K562 (cell line): Measurements from ENCODE around the gene PRTFDC1. TPM values are rescaled to one million over a fixed set of nuclear protein-coding genes. Genes with fewer than 3 reads are reported as not detected.

Source experiments
- ARID3B ChIP-seq: fragments of 250-450 bp; sonication (Bioruptor Pico); IDR thresholded peaks from 2 replicates; pipeline ENCODE4 v1.4.0; 2020; ENCODE audit warnings: borderline replicate concordance
- ASH1L ChIP-seq: fragments of 450-650 bp; IDR thresholded peaks from 2 replicates; pipeline ENCODE4 v1.6.1; 2018; ENCODE audit warnings: borderline replicate concordance, mild to moderate bottlenecking, low read depth; ENCODE audit not compliant: partially characterized antibody
- ATF6 ChIP-seq: sonication (generic); formaldehyde crosslinking; IDR thresholded peaks from 2 replicates; pipeline ENCODE4 v1.4.0; 2020; ENCODE audit warnings: mild to moderate bottlenecking, missing genetic modification reagents
- BRD9 ChIP-seq: fragments of 450-650 bp; IDR thresholded peaks from 2 replicates; pipeline ENCODE4 v1.6.1; 2018; ENCODE audit warnings: low read depth; ENCODE audit not compliant: partially characterized antibody
- GABPA ChIP-seq: fragments of 200-800 bp; sonication (Bioruptor generic); conservative IDR thresholded peaks from 2 replicates; pipeline ENCODE4 v1.6.1; 2016; ENCODE audit warnings: low read depth, missing genetic modification characterization, missing compliant biosample characterization
- HES1 ChIP-seq: fragments of 450-650 bp; IDR thresholded peaks from 2 replicates; pipeline ENCODE4 v1.6.1; 2016; ENCODE audit warnings: low read depth, mild to moderate bottlenecking, moderate library complexity
- HLTF ChIP-seq: fragments of 450-650 bp; IDR thresholded peaks from 2 replicates; pipeline ENCODE4 v1.6.1; 2016
- KAT8 ChIP-seq: fragments of 450-650 bp; IDR thresholded peaks from 2 replicates; pipeline ENCODE4 v1.6.1; 2016; ENCODE audit warnings: low read depth, mild to moderate bottlenecking
- LARP7 ChIP-seq: fragments of 450-650 bp; IDR thresholded peaks from 2 replicates; pipeline ENCODE4 v1.6.1; 2016
- NELFE ChIP-seq: IDR thresholded peaks from 2 replicates; pipeline ENCODE4 v1.6.1; 2011; ENCODE audit warnings: mild to moderate bottlenecking; ENCODE audit not compliant: insufficient read depth, insufficient read length
- PHF21A ChIP-seq: fragments of 450-650 bp; IDR thresholded peaks from 2 replicates; pipeline ENCODE4 v1.6.1; 2017; ENCODE audit warnings: low read depth, borderline replicate concordance
- TAL1 ChIP-seq: fragments of 450-650 bp; IDR thresholded peaks from 2 replicates; pipeline ENCODE4 v1.6.1; 2016; ENCODE audit warnings: mild to moderate bottlenecking
- ZNF133 ChIP-seq: fragments of 250-450 bp; sonication (Bioruptor Pico); IDR thresholded peaks from 2 replicates; pipeline ENCODE4 v1.4.0; 2020; ENCODE audit warnings: mild to moderate bottlenecking
- ZNF24 ChIP-seq: fragments of 450-650 bp; IDR thresholded peaks from 2 replicates; pipeline ENCODE4 v1.6.1; 2016
- ZNF316 ChIP-seq: fragments of 450-650 bp; IDR thresholded peaks from 2 replicates; pipeline ENCODE4 v1.6.1; 2016
- polyA plus RNA-seq, 8 experiments: library from polyadenylated mRNA; depleted of rRNA in 4 of 8; stranded (reverse) in 5 of 8; unstranded in 3 of 8; fragments of >200 nt; fragmentation: Nextera tagmentation in 2 of 8; fragmentation: Illumina TruSeq in 1 of 8; extraction: Ambion mirVana in 2 of 8; extraction: Trizol in 1 of 8; gene quantifications; 2 replicates each; pipeline versions ENCODE4 v1.2.1 to v1.2.3, GENCODE V29; 2011 to 2014; ENCODE audit warnings: inconsistent platforms in 1 of 8, missing spikeins in 1 of 8
- total RNA-seq, 7 experiments: library from RNA; depleted of rRNA in 6 of 7; stranded (reverse); fragments of >200 nt in 6 of 7; fragmentation: Illumina TruSeq in 2 of 7; extraction: Trizol in 2 of 7; gene quantifications; 2 replicates each; pipeline versions ENCODE4 v1.2.1 to v1.2.3, GENCODE V29; 2011 to 2021; ENCODE audit warnings: low replicate concordance in 1 of 7
- TF ChIP-seq, protein P1 (sequence below), 2 experiments: fragments of 200-800 bp in 1 of 2; sonication (Bioruptor generic) in 1 of 2; sonication (generic) in 1 of 2; formaldehyde crosslinking in 1 of 2; IDR thresholded peaks in 1 of 2; conservative IDR thresholded peaks in 1 of 2; 2 replicates each; pipeline versions ENCODE4 v1.5.0 to v1.6.1; 2016 to 2020; ENCODE audit warnings: missing compliant biosample characterization in 1 of 2, missing genetic modification characterization in 1 of 2, missing genetic modification reagents in 1 of 2
- TF ChIP-seq, protein P2 (sequence below): fragments of 250-450 bp; sonication (Bioruptor Pico); IDR thresholded peaks from 2 replicates; pipeline ENCODE4 v1.8.0; 2022; ENCODE audit warnings: inconsistent platforms
- TF ChIP-seq, protein P3 (sequence below): IDR thresholded peaks from 2 replicates; pipeline ENCODE4 v1.6.1; 2014; ENCODE audit warnings: antibody characterized with exemption

PRTFDC1 gene
- total and polyA plus RNA-seq, 9 of the 15 experiments (the other 6 are each of a cell fraction or from before 2014, with no cell fraction given): 7.0 to 27.6 (median 10.0) TPM

- TF ChIP-seq GABPA (tag) (peak; percentile 50; the same call in 1 of the 2 replicates), TAL1 (peak; percentile 42; the same call in 1 of the 2 replicates), HLTF (0 out of 2 replicates have a peak, but pooled peaks have one; percentile 46), NELFE (no peak), ASH1L (no peak), LARP7 (no peak), BRD9 (peak; percentile 28), PHF21A (no peak), KAT8 (no peak), HES1 (0 out of 2 replicates have a peak, but pooled peaks have one; percentile 33), ATF6 (no peak), ZNF316 (peak; percentile 100), ZNF24 (no peak), ARID3B (no peak), ZNF133 (CRISPR knock-in tag) (no peak)
- TF ChIP-seq, protein P1, sequence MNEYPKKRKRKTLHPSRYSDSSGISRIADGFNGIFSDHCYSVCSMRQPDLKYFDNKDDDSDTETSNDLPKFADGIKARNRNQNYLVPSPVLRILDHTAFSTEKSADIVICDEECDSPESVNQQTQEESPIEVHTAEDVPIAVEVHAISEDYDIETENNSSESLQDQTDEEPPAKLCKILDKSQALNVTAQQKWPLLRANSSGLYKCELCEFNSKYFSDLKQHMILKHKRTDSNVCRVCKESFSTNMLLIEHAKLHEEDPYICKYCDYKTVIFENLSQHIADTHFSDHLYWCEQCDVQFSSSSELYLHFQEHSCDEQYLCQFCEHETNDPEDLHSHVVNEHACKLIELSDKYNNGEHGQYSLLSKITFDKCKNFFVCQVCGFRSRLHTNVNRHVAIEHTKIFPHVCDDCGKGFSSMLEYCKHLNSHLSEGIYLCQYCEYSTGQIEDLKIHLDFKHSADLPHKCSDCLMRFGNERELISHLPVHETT (CRISPR knock-in tag; conservative IDR thresholded peaks at IDR 0.05 in 1 of 2, IDR thresholded peaks at IDR 0.05 in 1 of 2): peak in 1 of 2 experiments; percentile 93; a peak in 2 of 4 replicates
- TF ChIP-seq, protein P2, sequence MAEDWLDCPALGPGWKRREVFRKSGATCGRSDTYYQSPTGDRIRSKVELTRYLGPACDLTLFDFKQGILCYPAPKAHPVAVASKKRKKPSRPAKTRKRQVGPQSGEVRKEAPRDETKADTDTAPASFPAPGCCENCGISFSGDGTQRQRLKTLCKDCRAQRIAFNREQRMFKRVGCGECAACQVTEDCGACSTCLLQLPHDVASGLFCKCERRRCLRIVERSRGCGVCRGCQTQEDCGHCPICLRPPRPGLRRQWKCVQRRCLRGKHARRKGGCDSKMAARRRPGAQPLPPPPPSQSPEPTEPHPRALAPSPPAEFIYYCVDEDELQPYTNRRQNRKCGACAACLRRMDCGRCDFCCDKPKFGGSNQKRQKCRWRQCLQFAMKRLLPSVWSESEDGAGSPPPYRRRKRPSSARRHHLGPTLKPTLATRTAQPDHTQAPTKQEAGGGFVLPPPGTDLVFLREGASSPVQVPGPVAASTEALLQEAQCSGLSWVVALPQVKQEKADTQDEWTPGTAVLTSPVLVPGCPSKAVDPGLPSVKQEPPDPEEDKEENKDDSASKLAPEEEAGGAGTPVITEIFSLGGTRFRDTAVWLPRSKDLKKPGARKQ: no peak
- TF ChIP-seq, protein P3, sequence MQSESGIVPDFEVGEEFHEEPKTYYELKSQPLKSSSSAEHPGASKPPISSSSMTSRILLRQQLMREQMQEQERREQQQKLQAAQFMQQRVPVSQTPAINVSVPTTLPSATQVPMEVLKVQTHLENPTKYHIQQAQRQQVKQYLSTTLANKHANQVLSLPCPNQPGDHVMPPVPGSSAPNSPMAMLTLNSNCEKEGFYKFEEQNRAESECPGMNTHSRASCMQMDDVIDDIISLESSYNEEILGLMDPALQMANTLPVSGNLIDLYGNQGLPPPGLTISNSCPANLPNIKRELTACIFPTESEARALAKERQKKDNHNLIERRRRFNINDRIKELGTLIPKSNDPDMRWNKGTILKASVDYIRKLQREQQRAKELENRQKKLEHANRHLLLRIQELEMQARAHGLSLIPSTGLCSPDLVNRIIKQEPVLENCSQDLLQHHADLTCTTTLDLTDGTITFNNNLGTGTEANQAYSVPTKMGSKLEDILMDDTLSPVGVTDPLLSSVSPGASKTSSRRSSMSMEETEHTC: peak; percentile 95
Observed at GRCh38 chr10:24920907-24921881, 31.2 kb downstream of the PRTFDC1 start (continued).
